Measurements from ENCODE around the gene SMPDL3A. TPM values are rescaled to one million over a fixed set of nuclear protein-coding genes. Genes with fewer than 3 reads are reported as not detected.

Gene SMPDL3A
- total and polyA plus RNA-seq, 2 donors (not counting 3 experiments of a cell fraction or from before 2014, with no cell fraction given) = 4.1 to 4.2 TPM

GRCh38 chr6:122799140-122799745 is 10.2 kb downstream of the SMPDL3A start:
- Histone ChIP-seq H3K27ac (ENCODE audit: insufficient read depth, low read depth, low read length) (no peak overlapping the region), H3K4me1 (ENCODE audit: control insufficient read depth, extremely low read depth, insufficient read depth, low read length) (no peaks in the 10 kb centered on the region)
- no peak for FAIRE-seq

More at GRCh38 chr6:122799140-122799745, 10.2 kb downstream of the SMPDL3A start:
- H3K36me3 ChIP-seq (ENCODE audit: control insufficient read depth in 2 of 2, extremely low read depth in 1 of 2, insufficient read depth in 2 of 2, low read length in 2 of 2) = no peaks in the 10 kb centered on the region
- H3K9ac ChIP-seq (replicated peaks; ENCODE audit: extremely low read depth, insufficient read depth, low read length) = no peak overlapping the region
- POLR2A ChIA-PET = no interaction called here
- CTCF ChIA-PET = interaction anchor here (1.2 to 1.8 kb wide), 2 partner anchors 10 kb away, joined by 4 to 6 read pairs; partner anchors contain the start of gene SMPDL3A
- H3K79me2 ChIP-seq (ENCODE audit: control insufficient read depth, insufficient read depth, low read length) = no peaks in the 10 kb centered on the region
- H3K4me2 ChIP-seq (ENCODE audit: insufficient read depth, low read length) = no peak overlapping the region
- no peaks in the 10 kb centered on the region for H4K20me1 ChIP-seq (replicated peaks; ENCODE audit: control insufficient read depth, extremely low read depth, insufficient read depth, low read length)
- no TSS peak for BruUV-seq (replicated peaks)
- no peaks in the 10 kb centered on the region for H3K9me3 ChIP-seq (replicated peaks; ENCODE audit: control insufficient read depth, insufficient read depth, low read length)
- intact Hi-C loops (cut with micrococcal nuclease) (no loop called here), dilution Hi-C loops (cut with MboI; ENCODE audit: extremely low pct_ligation_motif_present, low sequenced_read_pairs) (no loop called here)
- DNase-seq (ENCODE audit: low read depth, low spot score) = no peak
- no peaks in the 10 kb centered on the region for H3K27me3 ChIP-seq (ENCODE audit: control insufficient read depth in 2 of 2, insufficient read depth in 2 of 2, low read length in 2 of 2)
- H3K9me1 ChIP-seq (replicated peaks; ENCODE audit: control insufficient read depth, extremely low read depth, insufficient read depth, low read length) = no peaks in the 10 kb centered on the region
- H2AFZ ChIP-seq (ENCODE audit: low read depth, low read length) = no peak overlapping the region
- TF ChIP-seq FOS (IDR thresholded peaks at IDR 0.05; ENCODE audit: borderline replicate concordance, insufficient read depth, low read length) (no peak), MAX (IDR thresholded peaks at IDR 0.05; ENCODE audit: insufficient read depth, insufficient read length) (no peak), POLR2AphosphoS5 (IDR thresholded peaks at IDR 0.05; ENCODE audit: insufficient read depth, low read depth, low read length) (no peak), POLR2A (IDR thresholded peaks at IDR 0.05; ENCODE audit: low read depth, low read length) (no peak), MYC (IDR thresholded peaks at IDR 0.05; ENCODE audit: low read depth, low read length) (no peak), GATA2 (IDR thresholded peaks at IDR 0.05; ENCODE audit: insufficient read depth, insufficient read length, low read depth, low read length) (no peak), EZH2 (IDR thresholded peaks at IDR 0.05; ENCODE audit: borderline replicate concordance, low read depth, low read length, severe bottlenecking) (no peak), JUN (IDR thresholded peaks at IDR 0.05; ENCODE audit: borderline replicate concordance, insufficient read depth, insufficient read length, low read depth) (no peak), CTCF (IDR thresholded peaks at IDR 0.05; ENCODE audit: extremely low read depth in 1 of 2, insufficient read depth in 1 of 2, low read depth in 1 of 2, low read length in 2 of 2) (no peak)
- H3K4me3 ChIP-seq (replicated peaks in 1 of 3; ENCODE audit: insufficient read depth in 1 of 3, low read depth in 1 of 3, low read length in 3 of 3) = no peak overlapping the region

Measured in endothelial cell of umbilical vein (primary cell).